HepG2 (cell line): ENCODE measurements around the gene CS. TPM values are rescaled to one million over a fixed set of nuclear protein-coding genes. Genes with fewer than 3 reads are reported as not detected.

ENCODE experiments used
- ADNP ChIP-seq: sonication (generic); formaldehyde crosslinking; IDR thresholded peaks from 2 replicates; pipeline ENCODE4 v1.4.0; 2020; ENCODE audit warnings: missing genetic modification reagents
- ELF4 ChIP-seq: sonication (generic); formaldehyde crosslinking; IDR thresholded peaks from 2 replicates; pipeline ENCODE4 v1.5.0; 2020; ENCODE audit warnings: missing genetic modification reagents, mild to moderate bottlenecking, moderate library complexity, borderline replicate concordance
- FOXK1 ChIP-seq: sonication (generic); formaldehyde crosslinking; IDR thresholded peaks from 2 replicates; pipeline ENCODE4 v1.4.0; 2020; ENCODE audit warnings: low read depth, missing genetic modification reagents, borderline replicate concordance
- HINFP ChIP-seq: sonication (generic); formaldehyde crosslinking; IDR thresholded peaks from 2 replicates; pipeline ENCODE4 v1.4.0; 2020; ENCODE audit warnings: low read depth, mild to moderate bottlenecking, missing genetic modification reagents
- HOXA5 ChIP-seq: sonication (generic); formaldehyde crosslinking; IDR thresholded peaks from 2 replicates; pipeline ENCODE4 v1.4.0; 2020; ENCODE audit warnings: missing genetic modification reagents
- HOXD1 ChIP-seq: sonication (generic); formaldehyde crosslinking; IDR thresholded peaks from 2 replicates; pipeline ENCODE4 v1.5.0; 2020; ENCODE audit warnings: missing genetic modification reagents
- MXI1 ChIP-seq: IDR thresholded peaks from 3 replicates; pipeline ENCODE4 v1.6.1; 2012; ENCODE audit warnings: low read depth, low read length, inconsistent platforms, borderline replicate concordance
- RFXANK ChIP-seq: IDR thresholded peaks from 2 replicates; pipeline ENCODE4 v1.6.1; 2016
- RFXAP ChIP-seq: sonication (generic); formaldehyde crosslinking; IDR thresholded peaks from 2 replicates; pipeline ENCODE4 v1.4.0; 2020; ENCODE audit warnings: missing genetic modification reagents, borderline replicate concordance
- RNF2 ChIP-seq: fragments of 450-650 bp; conservative IDR thresholded peaks from 2 replicates; pipeline ENCODE4 v1.6.1; 2016; ENCODE audit warnings: low read depth
- TAF1 ChIP-seq: sonication (generic); formaldehyde crosslinking; IDR thresholded peaks from 2 replicates; pipeline ENCODE4 v1.4.0; 2020; ENCODE audit warnings: missing genetic modification reagents
- U2AF2 ChIP-seq: fragments of 200-400 bp; formaldehyde crosslinking; IDR thresholded peaks from 2 replicates; pipeline ENCODE4 v1.6.1; 2017; ENCODE audit warnings: low read depth, mild to moderate bottlenecking, low read length
- ZBED4 ChIP-seq: sonication (generic); formaldehyde crosslinking; IDR thresholded peaks from 2 replicates; pipeline ENCODE4 v1.4.0; 2020; ENCODE audit warnings: missing genetic modification reagents, borderline replicate concordance
- ZBTB7B ChIP-seq: sonication (generic); formaldehyde crosslinking; IDR thresholded peaks from 2 replicates; pipeline ENCODE4 v1.4.0; 2020; ENCODE audit warnings: missing genetic modification reagents
- ZFP36L1 ChIP-seq: sonication (generic); formaldehyde crosslinking; IDR thresholded peaks from 2 replicates; pipeline ENCODE4 v1.8.0; 2022; ENCODE audit warnings: mild to moderate bottlenecking, missing genetic modification reagents, moderate library complexity
- ZNF143 ChIP-seq: sonication (generic); formaldehyde crosslinking; IDR thresholded peaks from 2 replicates; pipeline ENCODE4 v1.4.0; 2020; ENCODE audit warnings: missing genetic modification reagents
- ZNF430 ChIP-seq: sonication (generic); formaldehyde crosslinking; IDR thresholded peaks from 2 replicates; pipeline ENCODE4 v1.9.0; 2021; ENCODE audit warnings: mild to moderate bottlenecking, missing genetic modification reagents
- ZNF501 ChIP-seq: sonication (generic); formaldehyde crosslinking; IDR thresholded peaks from 2 replicates; pipeline ENCODE4 v1.5.1; 2020; ENCODE audit warnings: mild to moderate bottlenecking, moderate library complexity, missing genetic modification reagents
- ZNF512B ChIP-seq: sonication (generic); formaldehyde crosslinking; IDR thresholded peaks from 2 replicates; pipeline ENCODE4 v1.5.1; 2020; ENCODE audit warnings: missing genetic modification reagents, mild to moderate bottlenecking, borderline replicate concordance
- polyA plus RNA-seq, 8 experiments: library from polyadenylated mRNA; depleted of rRNA in 3 of 8; stranded (reverse) in 7 of 8; unstranded in 1 of 8; fragments of >200 nt; fragmentation: Illumina TruSeq in 4 of 8; extraction: Trizol in 4 of 8; gene quantifications; 2 replicates each; pipeline versions ENCODE4 v1.2.1 to v1.2.3, GENCODE V29; 2011 to 2016; ENCODE audit warnings: low read depth in 4 of 8, missing spikeins in 1 of 8, mixed read lengths in 1 of 8; ENCODE audit not compliant: insufficient read depth in 1 of 8
- total RNA-seq, 5 experiments: library from RNA; depleted of rRNA; stranded (reverse); fragments of >200 nt; fragmentation: Illumina TruSeq; extraction: Trizol; gene quantifications; 2 replicates each; pipeline ENCODE4 v1.2.3, GENCODE V29; 2016; ENCODE audit warnings: low read depth in 1 of 5

Gene CS
- total and polyA plus RNA-seq, 2 of the 13 experiments (the other 11 are each of a cell fraction or from before 2014, with no cell fraction given): 173 to 175 TPM

GRCh38 chr12:56333679-56334489 is 33.8 kb upstream of the CS start, which contains the start of gene PAN2 (continued):
- TF ChIP-seq ZNF512B (CRISPR knock-in tag): no peak
- TF ChIP-seq TAF1: peak; percentile 50; the same call in 1 of the 2 replicates
- TF ChIP-seq RFXAP (CRISPR knock-in tag): peak; percentile 90
- 0 out of 2 replicates have a peak, but pooled peaks have one; percentile 54 for TF ChIP-seq ZBED4
- TF ChIP-seq RNF2: peak; percentile 78; the same call in 1 of the 2 replicates
- peak; percentile 56; the same call in 1 of the 2 replicates for TF ChIP-seq ZBTB7B
- TF ChIP-seq ELF4 (CRISPR knock-in tag): peak; percentile 91
- TF ChIP-seq U2AF2: no peak
- TF ChIP-seq ZNF430 (CRISPR knock-in tag): no peak
- TF ChIP-seq ADNP (CRISPR knock-in tag): no peak
- TF ChIP-seq MXI1: no peak; the same call in 2 of the 3 replicates
- peak; percentile 85 for TF ChIP-seq ZNF143 (CRISPR knock-in tag)
- TF ChIP-seq HOXA5 (CRISPR knock-in tag): peak; percentile 65
- TF ChIP-seq HOXD1: 0 out of 2 replicates have a peak, but pooled peaks have one; percentile 4
- TF ChIP-seq HINFP (CRISPR knock-in tag): 0 out of 2 replicates have a peak, but pooled peaks have one; percentile 21
- TF ChIP-seq FOXK1: peak; percentile 23; the same call in 1 of the 2 replicates
- TF ChIP-seq ZNF501: peak; percentile 51; the same call in 1 of the 2 replicates
- peak; percentile 61; the same call in 1 of the 2 replicates for TF ChIP-seq RFXANK (CRISPR knock-in tag)
- TF ChIP-seq ZFP36L1: 0 out of 2 replicates have a peak, but pooled peaks have one; percentile 25
